ENCODE data around the gene GAPT. TPM values are rescaled to one million over a fixed set of nuclear protein-coding genes. Genes with fewer than 3 reads are reported as not detected.

Gene GAPT
- not detected in 2 replicates for total RNA-seq (2014; rRNA removed; shearing (Covaris generic))

- no peak for DNase-seq (ENCODE audit: low read depth)
Measured at GRCh38 chr5:58491216-58491892, at the start of gene GAPT. Gene GAPT (plus strand): TSS chr5:58491435. CDS start chr5:58494537, 3,102 bp downstream.

- no peak for DNase-seq (ENCODE audit: low read depth)
Measured at GRCh38 chr5:58444805-58445204, 46.4 kb upstream of the GAPT start.

GRCh38 chr5:58446024-58446423 is 45.2 kb upstream of the GAPT start:
- no peak for DNase-seq (ENCODE audit: low read depth)

GRCh38 chr5:58447226-58447625 is 44.0 kb upstream of the GAPT start:
- DNase-seq (ENCODE audit: low read depth): no peak

GRCh38 chr5:58450018-58450417 is 41.2 kb upstream of the GAPT start:
- DNase-seq (ENCODE audit: low read depth): no peak

GRCh38 chr5:58450811-58451629 is 40.2 kb upstream of the GAPT start:
- DNase-seq (ENCODE audit: low read depth): no peak

GRCh38 chr5:58451732-58452565 is 39.3 kb upstream of the GAPT start:
- no peak for DNase-seq (ENCODE audit: low read depth)

- no peak for DNase-seq (ENCODE audit: low read depth)
Measured at GRCh38 chr5:58452566-58453258, 38.5 kb upstream of the GAPT start.

GRCh38 chr5:58453306-58453705 is 37.9 kb upstream of the GAPT start:
- DNase-seq (ENCODE audit: low read depth): no peak

GRCh38 chr5:58454025-58454424 is 37.2 kb upstream of the GAPT start:
- no peak for DNase-seq (ENCODE audit: low read depth)

- DNase-seq (ENCODE audit: low read depth): no peak
Measured at GRCh38 chr5:58455066-58455465, 36.2 kb upstream of the GAPT start.

GRCh38 chr5:58455480-58455879 is 35.8 kb upstream of the GAPT start:
- DNase-seq (ENCODE audit: low read depth): no peak

- DNase-seq (ENCODE audit: low read depth): no peak
Measured at GRCh38 chr5:58456026-58456425, 35.2 kb upstream of the GAPT start.

- DNase-seq (ENCODE audit: low read depth): no peak
Measured at GRCh38 chr5:58456486-58456885, 34.7 kb upstream of the GAPT start.

- no peak for DNase-seq (ENCODE audit: low read depth)
Measured at GRCh38 chr5:58457050-58457449, 34.2 kb upstream of the GAPT start.

- DNase-seq (ENCODE audit: low read depth): no peak
Measured at GRCh38 chr5:58458141-58458742, 33.0 kb upstream of the GAPT start.

- DNase-seq (ENCODE audit: low read depth): peak; percentile 35
Measured at GRCh38 chr5:58458743-58459145, 32.5 kb upstream of the GAPT start.

GRCh38 chr5:58459146-58460001 is 31.9 kb upstream of the GAPT start:
- DNase-seq (ENCODE audit: low read depth): peak; percentile 43

GRCh38 chr5:58460002-58460731 is 31.1 kb upstream of the GAPT start, which contains the start of gene PLK2:
Gene PLK2 (minus strand): TSS chr5:58460086. CDS start chr5:58459959, 127 bp downstream.
- DNase-seq (ENCODE audit: low read depth): peak; percentile 86
